ENCODE measurements around the gene NUP62CL.
A peak's percentile ranks its signal among the peaks of the same experiment; 100 is the strongest.
"Not testable (repeated sequence)": the region's sequence is repeated elsewhere in the genome, so short reads cannot be mapped to it uniquely, and the experiment has no call there.

The NUP62CL gene

GRCh38 chrX:107205770-107206696 lies at the start of gene NUP62CL, which contains the start of gene DNAAF6:
Gene NUP62CL, minus strand, starts transcription at chrX:107206433. Its CDS starts 31,287 bp downstream, at chrX:107175146.
Gene DNAAF6, plus strand, starts transcription at chrX:107206611. Its CDS starts 6,265 bp downstream, at chrX:107212876.
- Mint-ChIP-seq H3K27ac (peak within 1 kb of the TSS; percentile 16), H3K4me1 (ENCODE audit: low read depth) (peaks cover 5% of the 10 kb centered on the region), H3K4me3 (peak within 1 kb of the TSS; percentile 88), H3K36me3 (no peaks in the 10 kb centered on the region), H3K27me3 (no peaks in the 10 kb centered on the region), H3K9me3 (ENCODE audit: low read depth) (no peaks in the 10 kb centered on the region)

GRCh38 chrX:107228486-107228819 lies 22.2 kb upstream of the NUP62CL start:
- H3K4me1 Mint-ChIP-seq (ENCODE audit: low read depth): no peaks in the 10 kb centered on the region
- no peaks in the 10 kb centered on the region for H3K36me3 Mint-ChIP-seq
- no peaks in the 10 kb centered on the region for H3K27me3 Mint-ChIP-seq
- no peak overlapping the region for H3K27ac Mint-ChIP-seq
- H3K9me3 Mint-ChIP-seq (ENCODE audit: low read depth): no peaks in the 10 kb centered on the region
- no peak overlapping the region for H3K4me3 Mint-ChIP-seq

DNA sequence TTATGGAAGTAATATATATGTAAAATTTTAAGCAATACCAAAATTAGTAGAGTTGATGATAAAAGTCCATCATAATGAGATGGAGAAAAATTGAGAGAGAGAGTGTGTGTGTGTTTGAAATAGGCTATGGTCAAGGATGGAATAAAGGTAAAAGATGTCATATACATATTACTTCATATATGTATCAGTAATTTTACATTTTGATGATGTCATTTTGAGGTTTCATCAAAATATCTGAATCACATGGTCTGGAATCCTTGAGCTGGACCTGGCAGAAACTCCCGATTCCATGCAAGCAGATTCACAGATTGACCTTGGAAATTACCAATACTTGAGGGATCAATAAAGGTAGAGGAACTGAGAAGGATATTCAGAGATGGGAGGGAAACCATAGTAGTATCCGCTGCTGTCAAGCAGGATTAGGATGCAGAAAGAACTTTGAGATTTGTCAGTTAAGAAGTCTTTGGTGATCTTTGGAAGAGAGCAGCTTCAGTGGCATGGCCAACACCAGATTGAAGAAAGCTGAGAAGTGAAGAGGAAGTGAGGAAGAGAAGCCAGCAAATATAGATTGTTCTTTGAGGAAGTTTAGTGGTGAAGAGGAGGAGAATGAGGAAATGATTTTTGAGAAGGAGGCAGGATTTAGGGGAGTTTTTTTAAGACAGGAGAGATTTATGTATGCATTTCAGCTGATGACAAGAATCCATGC lies 21.7 kb upstream of the NUP62CL start:
- Mint-ChIP-seq H3K4me1 (ENCODE audit: low read depth) (no peaks in the 10 kb centered on the region), H3K36me3 (no peaks in the 10 kb centered on the region), H3K27me3 (no peaks in the 10 kb centered on the region), H3K9me3 (ENCODE audit: low read depth) (no peaks in the 10 kb centered on the region), H3K4me3 (no peak overlapping the region), H3K27ac (no peak overlapping the region)

DNA sequence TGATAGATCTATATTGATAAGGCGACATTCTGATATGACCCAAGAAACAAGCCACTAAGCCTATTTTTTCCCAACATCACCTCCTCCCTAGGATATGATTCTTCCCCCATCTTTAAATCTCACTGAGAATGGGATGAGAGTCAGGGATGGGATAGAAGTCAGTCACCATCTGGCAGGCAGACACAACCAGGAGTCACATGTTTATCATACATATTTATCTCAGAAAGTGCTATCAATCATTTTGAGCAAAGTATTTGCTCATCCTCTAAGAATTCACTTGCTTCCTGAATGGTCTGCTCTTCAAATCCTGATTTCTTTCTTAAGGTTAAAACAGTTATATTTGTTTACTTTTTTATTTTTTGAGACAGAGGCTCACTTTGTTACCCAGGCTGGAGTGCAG lies 20.5 kb upstream of the NUP62CL start:
- no peak overlapping the region for H3K27ac Mint-ChIP-seq
- no peaks in the 10 kb centered on the region for H3K9me3 Mint-ChIP-seq (ENCODE audit: low read depth)
- no peaks in the 10 kb centered on the region for H3K36me3 Mint-ChIP-seq
- no peaks in the 10 kb centered on the region for H3K4me1 Mint-ChIP-seq (ENCODE audit: low read depth)
- no peaks in the 10 kb centered on the region for H3K27me3 Mint-ChIP-seq
- H3K4me3 Mint-ChIP-seq: no peak overlapping the region

GRCh38 chrX:107213477-107213876 lies 7.2 kb upstream of the NUP62CL start:
- H3K27me3 Mint-ChIP-seq: peaks cover 2% of the 10 kb centered on the region
- H3K4me1 Mint-ChIP-seq (ENCODE audit: low read depth): no peaks in the 10 kb centered on the region
- no peaks in the 10 kb centered on the region for H3K9me3 Mint-ChIP-seq (ENCODE audit: low read depth)
- no peaks in the 10 kb centered on the region for H3K36me3 Mint-ChIP-seq
- H3K4me3 Mint-ChIP-seq: no peak overlapping the region
- no peak overlapping the region for H3K27ac Mint-ChIP-seq

DNA sequence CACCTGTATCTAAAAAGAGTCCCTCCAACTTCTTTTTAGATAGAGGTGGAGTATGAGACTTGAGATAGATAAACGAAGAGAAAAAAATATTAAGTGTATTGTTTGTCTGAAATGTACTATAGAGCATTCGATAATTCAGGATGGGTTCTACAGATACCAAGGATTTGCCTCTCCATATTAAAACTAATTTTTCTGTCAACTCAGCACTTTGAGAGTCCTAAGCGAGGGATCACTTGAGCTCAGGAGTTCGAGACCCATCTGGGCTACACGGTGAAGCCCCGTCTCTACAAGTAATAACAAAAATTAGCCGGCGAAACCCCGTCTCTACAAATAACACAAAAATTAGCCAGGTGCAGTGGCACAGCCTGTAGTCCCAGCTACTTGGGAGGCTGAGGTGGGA lies 1.7 kb upstream of the NUP62CL start:
- Mint-ChIP-seq H3K27ac (no peak overlapping the region), H3K9me3 (ENCODE audit: low read depth) (no peaks in the 10 kb centered on the region), H3K27me3 (peaks cover 2% of the 10 kb centered on the region), H3K36me3 (no peaks in the 10 kb centered on the region), H3K4me3 (no peak overlapping the region), H3K4me1 (ENCODE audit: low read depth) (peaks cover 5% of the 10 kb centered on the region)

GRCh38 chrX:107207089-107207488 lies 856 bp upstream of the NUP62CL start:
- H3K4me3 Mint-ChIP-seq: no peak overlapping the region
- no peaks in the 10 kb centered on the region for H3K36me3 Mint-ChIP-seq
- H3K4me1 Mint-ChIP-seq (ENCODE audit: low read depth): peaks cover 5% of the 10 kb centered on the region
- no peaks in the 10 kb centered on the region for H3K27me3 Mint-ChIP-seq
- H3K9me3 Mint-ChIP-seq (ENCODE audit: low read depth): no peaks in the 10 kb centered on the region
- H3K27ac Mint-ChIP-seq: no peak overlapping the region

DNA sequence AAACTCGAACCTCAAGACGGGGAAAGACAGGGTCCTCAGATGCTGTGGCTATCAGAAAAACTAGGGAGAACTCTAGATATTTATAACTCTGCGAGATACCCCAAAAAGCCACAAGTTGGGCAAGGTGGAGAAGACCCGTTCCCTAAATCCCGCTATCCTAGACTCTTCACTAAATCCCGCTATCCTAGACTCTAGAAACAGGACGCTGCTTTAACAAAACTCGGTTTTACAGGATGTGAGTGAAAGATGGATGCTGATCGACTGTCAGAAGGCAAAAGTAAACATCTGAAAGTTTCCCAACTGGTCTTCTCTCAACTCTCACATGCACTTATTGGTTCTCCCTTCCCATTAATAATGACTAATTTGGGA lies 448 bp upstream of the NUP62CL start:
- H3K9me3 Mint-ChIP-seq (ENCODE audit: low read depth): no peaks in the 10 kb centered on the region
- peak overlapping the region; percentile 88 for H3K4me3 Mint-ChIP-seq
- H3K4me1 Mint-ChIP-seq (ENCODE audit: low read depth): peaks cover 5% of the 10 kb centered on the region
- H3K27me3 Mint-ChIP-seq: no peaks in the 10 kb centered on the region
- H3K36me3 Mint-ChIP-seq: no peaks in the 10 kb centered on the region
- H3K27ac Mint-ChIP-seq: no peak overlapping the region

DNA sequence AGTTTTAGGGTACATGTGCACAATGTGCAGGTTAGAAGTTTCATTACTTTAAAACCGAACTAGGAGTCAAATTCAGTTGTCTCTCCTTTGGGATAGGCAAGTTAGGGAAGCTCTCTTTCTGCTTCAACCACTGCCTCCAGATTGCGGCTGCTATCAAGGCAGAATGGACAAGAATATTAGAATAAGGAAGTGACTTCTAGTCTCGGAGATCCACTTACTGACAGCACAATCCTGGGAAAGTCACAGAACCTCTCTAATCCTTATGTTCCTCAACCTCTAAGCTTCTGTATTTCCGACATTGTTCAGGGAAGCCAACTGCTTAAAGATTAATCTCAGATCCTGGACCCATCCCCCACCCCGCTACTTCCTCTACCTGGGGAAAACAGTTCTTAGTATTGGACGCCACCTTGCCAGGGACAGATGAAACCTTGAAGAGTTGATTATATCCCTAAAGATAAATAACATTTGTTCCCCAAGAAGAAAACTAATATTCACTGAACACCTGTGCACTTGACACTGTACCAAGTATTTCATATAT lies 2.1 kb downstream of the NUP62CL start:
- Mint-ChIP-seq H3K4me1 (ENCODE audit: low read depth) (peaks cover 5% of the 10 kb centered on the region), H3K27ac (no peak overlapping the region), H3K36me3 (no peaks in the 10 kb centered on the region), H3K4me3 (no peak overlapping the region), H3K9me3 (ENCODE audit: low read depth) (no peaks in the 10 kb centered on the region), H3K27me3 (no peaks in the 10 kb centered on the region)

- no peaks in the 10 kb centered on the region for H3K4me1 Mint-ChIP-seq (ENCODE audit: low read depth)
- no peaks in the 10 kb centered on the region for H3K27me3 Mint-ChIP-seq
- no peaks in the 10 kb centered on the region for H3K36me3 Mint-ChIP-seq
- H3K4me3 Mint-ChIP-seq: no peak overlapping the region
- H3K27ac Mint-ChIP-seq: no peak overlapping the region
- H3K9me3 Mint-ChIP-seq (ENCODE audit: low read depth): no peaks in the 10 kb centered on the region
These were observed 6.7 kb downstream of the NUP62CL start for GRCh38 chrX:107199491-107199890.

- not testable (repeated sequence) for H3K27ac Mint-ChIP-seq; H3K4me3 Mint-ChIP-seq; H3K4me1 Mint-ChIP-seq (ENCODE audit: low read depth); H3K9me3 Mint-ChIP-seq (ENCODE audit: low read depth); H3K27me3 Mint-ChIP-seq; H3K36me3 Mint-ChIP-seq
These were observed 8.2 kb downstream of the NUP62CL start for GRCh38 chrX:107198074-107198473.

DNA sequence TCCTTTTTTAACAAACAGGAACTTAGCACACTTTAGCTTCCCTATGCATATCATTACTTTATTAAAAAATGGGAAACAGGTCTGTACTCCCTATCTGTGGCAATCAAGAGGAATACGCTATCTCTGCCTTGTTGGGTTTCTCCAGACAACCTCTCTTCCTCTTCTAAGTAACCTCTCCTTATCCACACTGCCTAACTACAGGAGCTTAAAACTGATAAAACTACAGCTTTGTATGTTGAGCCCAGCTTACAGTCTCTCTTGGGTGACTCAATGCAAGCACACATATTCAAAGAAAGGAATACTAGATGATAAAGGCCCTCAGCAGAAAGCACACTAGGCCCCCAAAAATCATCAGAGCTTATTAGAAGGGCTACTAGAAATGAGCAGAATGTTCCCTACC lies 8.9 kb downstream of the NUP62CL start:
- H3K4me1 Mint-ChIP-seq (ENCODE audit: low read depth): no peaks in the 10 kb centered on the region
- H3K27me3 Mint-ChIP-seq: no peaks in the 10 kb centered on the region
- H3K27ac Mint-ChIP-seq: no peak overlapping the region
- H3K4me3 Mint-ChIP-seq: no peak overlapping the region
- no peaks in the 10 kb centered on the region for H3K9me3 Mint-ChIP-seq (ENCODE audit: low read depth)
- H3K36me3 Mint-ChIP-seq: no peaks in the 10 kb centered on the region

GRCh38 chrX:107171369-107172102 lies 34.7 kb downstream of the NUP62CL start:
- no peaks in the 10 kb centered on the region for H3K27me3 Mint-ChIP-seq
- no peak overlapping the region for H3K27ac Mint-ChIP-seq
- no peak overlapping the region for H3K4me3 Mint-ChIP-seq
- H3K4me1 Mint-ChIP-seq (ENCODE audit: low read depth): no peaks in the 10 kb centered on the region
- no peaks in the 10 kb centered on the region for H3K36me3 Mint-ChIP-seq
- H3K9me3 Mint-ChIP-seq (ENCODE audit: low read depth): no peaks in the 10 kb centered on the region

DNA sequence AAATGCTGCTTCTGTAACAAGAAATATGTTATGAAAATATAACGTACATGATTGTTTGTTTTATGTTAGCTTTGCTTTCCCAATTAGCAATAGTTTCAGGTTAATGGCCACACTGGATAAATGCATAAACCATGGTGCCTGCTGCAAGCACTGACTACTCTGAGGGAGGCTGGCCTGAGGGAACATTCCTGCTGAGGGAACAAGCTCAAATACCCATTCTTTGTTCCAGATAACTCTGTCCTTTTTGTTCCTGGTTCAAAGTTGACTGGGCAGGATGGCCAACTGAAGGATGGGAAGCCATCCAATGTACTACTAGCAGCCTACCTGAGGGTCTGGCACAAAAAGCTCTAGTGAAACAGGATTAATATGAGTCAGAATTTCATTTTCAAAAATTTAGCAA lies 37.5 kb downstream of the NUP62CL start:
- H3K9me3 Mint-ChIP-seq (ENCODE audit: low read depth): no peaks in the 10 kb centered on the region
- no peak overlapping the region for H3K27ac Mint-ChIP-seq
- no peaks in the 10 kb centered on the region for H3K36me3 Mint-ChIP-seq
- H3K4me1 Mint-ChIP-seq (ENCODE audit: low read depth): no peaks in the 10 kb centered on the region
- no peaks in the 10 kb centered on the region for H3K27me3 Mint-ChIP-seq
- no peak overlapping the region for H3K4me3 Mint-ChIP-seq

GRCh38 chrX:107168257-107168656 lies 38.0 kb downstream of the NUP62CL start:
- H3K27me3 Mint-ChIP-seq: no peaks in the 10 kb centered on the region
- no peaks in the 10 kb centered on the region for H3K36me3 Mint-ChIP-seq
- H3K4me1 Mint-ChIP-seq (ENCODE audit: low read depth): no peaks in the 10 kb centered on the region
- no peak overlapping the region for H3K4me3 Mint-ChIP-seq
- no peak overlapping the region for H3K27ac Mint-ChIP-seq
- H3K9me3 Mint-ChIP-seq (ENCODE audit: low read depth): no peaks in the 10 kb centered on the region
